Measurements from ENCODE around the gene GPC6.

DNA sequence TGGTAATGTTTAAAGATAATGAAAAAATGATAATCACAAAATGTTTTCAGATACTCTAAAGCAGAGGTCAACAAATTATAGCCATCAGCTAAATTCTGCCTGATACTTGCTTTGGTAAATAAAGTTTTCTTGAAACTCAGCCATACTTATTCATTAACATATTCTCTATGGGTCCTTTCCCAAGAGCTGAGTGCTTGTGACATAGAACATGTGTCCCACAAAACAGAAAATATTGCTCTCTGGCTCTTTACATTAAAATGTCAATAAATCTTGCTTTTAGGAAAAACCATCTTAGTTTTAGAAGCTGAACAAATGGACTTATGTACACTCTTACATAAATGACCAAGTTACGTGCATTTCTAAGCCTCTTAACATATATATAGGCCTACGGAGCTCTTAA, 945.8 kb downstream of the GPC6 start:
- no peak for TF ChIP-seq POLR2A (IDR thresholded peaks at IDR 0.05)
- TF ChIP-seq POLR2AphosphoS5 (IDR thresholded peaks at IDR 0.05; ENCODE audit: insufficient read depth in 1 of 2, low read depth in 1 of 2): no peak
- no peak for TF ChIP-seq CTCF (IDR thresholded peaks at IDR 0.05)

All from vagina (tissue), 2 donors.